NCI-H1694 treated with DMSO at 0.1 percent for 48 hours (cell line): Measurements from ENCODE around the gene SMC3.
"Not testable (repeated sequence)": the region's sequence is repeated elsewhere in the genome, so short reads cannot be mapped to it uniquely, and the experiment has no call there.

ENCODE experiments used
- DNase-seq: peaks from one replicate; lab custom pipeline; 2025; lab: John Stamatoyannopoulos, UW

SMC3 gene

DNA sequence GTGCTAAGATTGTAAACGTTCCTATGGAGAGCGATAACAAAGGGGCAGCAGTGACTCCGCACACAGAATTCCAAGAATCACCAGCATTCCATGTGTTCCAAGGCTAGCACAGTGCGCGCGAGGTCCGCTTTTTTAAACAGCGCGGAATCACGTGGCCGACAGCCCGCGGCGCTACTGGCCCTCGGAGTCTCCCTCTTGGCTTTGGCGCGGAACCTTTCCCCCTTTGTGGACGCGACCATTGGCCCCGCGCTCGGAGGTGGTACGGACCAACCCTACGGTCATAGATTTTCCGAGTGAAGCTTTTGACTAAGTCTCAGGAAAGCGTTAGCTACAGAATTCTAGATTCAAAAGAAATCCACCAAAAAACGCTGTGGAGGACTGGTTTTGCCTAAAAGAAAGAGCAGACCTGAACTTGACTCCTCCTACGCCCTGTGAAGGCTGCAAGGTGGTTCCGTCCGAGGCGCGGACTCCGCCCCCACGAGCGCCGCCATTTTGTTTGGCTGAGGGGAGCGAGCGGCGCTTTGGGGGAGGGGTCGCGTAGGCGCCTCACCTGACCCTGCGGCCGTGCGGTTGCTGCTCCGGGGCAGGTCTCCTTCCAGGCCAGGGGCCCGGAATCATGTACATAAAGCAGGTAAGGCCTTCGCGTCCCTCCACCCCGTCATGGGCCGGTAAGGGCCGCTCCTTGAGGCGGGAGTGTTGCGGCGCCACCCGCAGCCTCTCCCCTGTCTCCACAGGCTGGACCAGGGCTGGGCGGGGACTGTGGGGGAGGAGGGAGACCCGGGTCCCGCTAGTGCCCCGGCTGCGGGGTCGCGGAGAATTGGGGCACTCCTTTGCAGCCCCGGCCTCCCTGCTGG lies at the start of gene SMC3:
TSS of gene SMC3 (plus strand) at position 495 of the 854 bp plus-strand sequence. CDS start at position 617, 122 bp downstream.
- DNase-seq, result peak; percentile 96

DNA sequence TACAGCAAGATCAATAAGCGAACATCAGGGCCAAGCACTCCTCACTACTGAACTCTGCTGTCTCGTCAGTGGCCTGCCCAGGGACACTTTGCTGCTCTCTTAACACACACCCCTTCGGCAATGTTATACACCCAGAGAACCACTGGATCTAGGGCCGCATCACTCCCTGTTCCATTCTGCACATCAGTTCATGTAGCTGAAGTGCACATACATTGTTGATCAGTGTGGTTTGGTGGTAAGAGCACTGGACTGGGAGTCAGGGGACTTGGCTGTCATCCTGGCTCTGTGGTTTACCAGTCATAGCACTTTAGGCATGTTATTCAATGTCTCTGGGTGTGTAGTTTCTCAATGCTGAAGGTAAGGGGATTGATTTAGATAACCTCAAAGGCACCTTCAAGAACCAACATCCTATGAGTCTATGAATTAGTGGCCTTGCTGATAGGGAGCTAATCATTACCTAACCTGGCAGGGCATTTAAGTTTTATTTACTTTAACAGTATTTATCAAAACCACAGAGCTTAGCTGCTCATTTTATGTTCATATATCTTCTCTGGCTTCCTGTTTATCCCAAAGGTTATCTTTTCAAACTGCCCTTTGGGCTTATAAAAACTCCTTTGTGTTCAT lies 45.0 kb upstream of the SMC3 start:
- no peak for DNase-seq

DNA sequence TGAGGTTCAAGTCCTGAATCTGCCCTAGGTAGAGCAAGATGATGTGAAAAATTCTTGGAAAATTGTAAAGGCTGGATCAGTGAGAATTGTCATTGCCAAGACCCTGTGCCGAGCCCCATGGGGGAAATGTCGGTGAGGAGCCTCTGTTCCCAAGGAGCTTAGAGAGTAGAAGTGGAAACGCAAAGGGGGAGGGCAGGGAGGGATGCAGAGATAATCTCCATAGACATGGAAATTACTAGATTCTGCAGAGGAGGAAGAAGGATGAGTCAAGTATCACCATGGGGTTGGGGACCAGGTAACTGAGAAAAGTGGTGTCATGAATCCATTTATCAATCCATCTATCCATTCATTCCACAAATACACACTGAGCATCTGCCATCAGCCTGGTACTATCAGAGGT lies 43.8 kb upstream of the SMC3 start:
- no peak for DNase-seq

DNA sequence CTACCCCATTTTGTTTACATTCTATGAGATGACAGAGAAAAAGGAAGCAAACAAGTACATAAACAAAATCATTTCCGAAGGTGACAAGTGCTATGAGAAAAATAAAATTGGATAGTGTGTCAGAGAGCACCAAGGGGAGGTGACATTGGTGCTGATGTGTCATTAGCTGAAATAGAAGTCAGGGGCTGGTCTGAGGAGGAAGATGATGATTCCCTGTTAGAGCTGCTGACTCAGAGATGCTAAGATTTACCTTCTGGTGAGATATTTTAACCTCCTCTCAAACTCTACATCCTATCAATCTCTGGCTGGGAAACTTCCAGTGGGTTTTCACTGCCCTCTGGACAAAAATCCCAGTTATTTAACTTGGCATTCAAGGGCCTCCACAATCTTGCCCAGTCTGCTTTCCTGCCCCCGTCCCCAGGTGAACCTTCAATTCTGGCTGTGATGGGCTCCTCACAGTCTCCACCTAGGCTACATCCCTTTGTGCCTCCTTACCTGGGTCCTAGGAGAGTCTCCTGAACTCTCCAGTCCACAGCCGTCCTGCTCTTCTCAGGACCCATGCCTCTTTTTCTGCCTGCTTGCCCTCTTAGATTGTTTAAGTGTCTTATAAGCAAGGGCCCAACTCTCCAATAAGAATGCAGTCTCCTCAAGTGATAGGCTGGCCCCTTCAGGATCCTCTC lies 43.2 kb upstream of the SMC3 start:
- DNase-seq, result no peak

DNA sequence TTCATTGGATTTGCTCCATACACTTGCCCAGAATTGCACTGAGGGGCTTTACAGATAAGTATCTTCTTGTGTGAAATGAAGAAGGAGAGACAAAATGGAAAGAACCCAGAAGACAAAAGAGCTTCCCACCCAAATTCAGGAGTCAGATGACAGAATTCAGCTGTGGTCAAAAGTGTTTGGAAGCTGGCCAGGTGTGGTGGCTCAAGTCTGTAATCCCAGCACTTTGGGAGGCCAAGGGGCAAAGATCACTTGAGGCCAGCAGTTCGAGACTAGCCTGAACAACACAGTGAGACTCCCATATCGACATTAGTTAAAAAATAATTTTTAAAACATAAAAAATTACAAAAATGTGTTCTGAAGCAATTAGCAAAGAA lies 42.6 kb upstream of the SMC3 start:
- no peak for DNase-seq

DNA sequence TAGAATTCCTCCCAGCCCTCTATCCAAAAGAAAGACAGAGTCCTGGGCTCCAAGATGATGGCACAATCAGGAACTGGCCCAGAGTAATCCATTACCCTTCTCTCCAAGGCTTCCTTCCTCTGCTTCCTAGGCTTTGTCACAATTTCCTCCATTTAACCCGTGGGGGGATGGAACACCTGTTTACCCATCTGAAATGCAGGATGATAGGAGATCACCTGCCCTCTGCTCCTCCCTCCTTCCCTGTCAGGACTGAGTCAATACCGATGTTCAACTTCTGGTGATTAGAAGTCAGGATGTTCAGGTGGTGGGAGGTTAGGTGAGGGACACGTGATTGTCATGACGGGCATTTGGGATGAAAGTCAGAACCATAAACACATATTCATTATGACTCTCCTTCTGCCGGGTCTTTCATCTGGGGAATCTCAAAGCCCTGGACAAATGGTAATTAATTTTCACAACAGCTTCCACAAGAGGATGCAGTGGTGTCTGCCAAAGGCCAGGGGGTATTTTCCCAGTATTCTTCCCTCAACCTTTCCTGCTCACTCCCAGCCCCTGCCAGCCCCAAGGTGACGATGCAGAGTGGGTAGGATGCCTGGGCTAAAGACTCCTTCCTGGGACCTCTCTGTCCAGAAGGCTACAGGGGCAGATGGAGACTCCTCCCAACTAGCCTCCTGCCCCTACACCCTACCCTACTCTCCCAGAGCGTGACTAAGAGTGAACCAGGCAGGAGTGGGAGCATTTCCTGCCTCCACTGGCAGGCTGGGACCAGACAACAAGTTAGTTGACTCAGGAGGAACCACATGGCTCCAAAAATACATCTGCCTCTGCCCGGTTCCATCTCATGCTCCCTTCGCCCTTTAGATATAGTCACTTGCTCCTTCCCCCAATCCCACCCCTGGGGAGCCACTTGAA lies 41.9 kb upstream of the SMC3 start:
- no peak for DNase-seq

DNA sequence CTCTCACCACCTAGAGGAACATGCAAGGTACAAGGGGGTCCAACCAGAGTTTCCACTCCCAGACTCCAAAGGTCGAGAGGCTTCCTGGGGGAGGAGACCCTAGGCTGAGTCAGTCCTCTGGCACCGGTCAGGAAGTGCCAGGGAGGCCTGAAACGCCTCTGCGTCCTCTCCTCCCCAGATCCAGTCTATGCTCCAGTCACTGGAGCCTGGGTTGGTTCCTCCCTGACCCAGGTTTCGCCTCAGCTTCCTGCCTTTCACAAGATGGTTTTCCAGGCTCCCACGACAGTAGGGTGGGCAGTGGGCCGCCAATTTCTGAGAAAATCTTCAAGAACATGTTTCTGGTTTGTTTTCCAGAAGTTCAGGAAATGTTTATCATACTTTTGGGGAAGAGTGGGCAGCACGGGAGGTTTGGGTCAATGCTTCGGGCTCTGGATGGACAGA lies 39.7 kb upstream of the SMC3 start:
- no peak for DNase-seq

DNA sequence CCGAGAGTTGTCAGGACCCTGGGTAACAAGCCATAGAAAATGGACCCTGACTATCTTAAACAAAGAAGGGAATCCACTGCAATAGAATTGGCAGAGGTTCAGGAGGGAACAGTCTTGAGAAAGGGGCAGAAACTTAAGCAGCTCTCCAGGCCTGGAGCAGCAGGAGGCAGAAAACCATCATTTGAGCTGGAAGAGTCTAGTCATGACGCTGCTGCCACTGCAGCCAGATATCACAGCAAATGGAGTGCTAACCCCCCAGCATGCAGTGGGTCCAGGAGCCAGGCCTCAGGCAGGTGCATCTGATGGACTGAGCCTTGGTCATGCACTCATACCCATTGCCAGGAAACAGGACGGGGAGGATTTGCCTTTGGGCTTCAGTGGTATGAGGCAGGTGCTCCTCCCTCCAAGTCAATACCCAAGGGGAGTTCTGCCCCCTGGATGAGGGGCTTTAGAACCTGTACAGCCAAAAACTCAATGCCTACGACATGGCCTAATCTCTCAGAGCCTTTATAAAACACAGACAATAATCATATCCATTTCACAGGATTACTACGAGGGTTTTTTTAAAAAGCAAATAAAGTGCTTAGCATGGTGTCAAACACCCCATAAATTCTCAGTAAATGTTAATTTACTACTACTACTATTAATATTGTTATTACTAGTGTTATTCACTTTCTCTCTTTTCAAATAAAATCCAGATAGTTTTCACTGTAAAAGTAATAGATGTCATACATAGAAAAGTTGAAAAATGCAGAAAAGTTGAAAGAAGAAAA lies 39.1 kb upstream of the SMC3 start:
- DNase-seq, result no peak

DNA sequence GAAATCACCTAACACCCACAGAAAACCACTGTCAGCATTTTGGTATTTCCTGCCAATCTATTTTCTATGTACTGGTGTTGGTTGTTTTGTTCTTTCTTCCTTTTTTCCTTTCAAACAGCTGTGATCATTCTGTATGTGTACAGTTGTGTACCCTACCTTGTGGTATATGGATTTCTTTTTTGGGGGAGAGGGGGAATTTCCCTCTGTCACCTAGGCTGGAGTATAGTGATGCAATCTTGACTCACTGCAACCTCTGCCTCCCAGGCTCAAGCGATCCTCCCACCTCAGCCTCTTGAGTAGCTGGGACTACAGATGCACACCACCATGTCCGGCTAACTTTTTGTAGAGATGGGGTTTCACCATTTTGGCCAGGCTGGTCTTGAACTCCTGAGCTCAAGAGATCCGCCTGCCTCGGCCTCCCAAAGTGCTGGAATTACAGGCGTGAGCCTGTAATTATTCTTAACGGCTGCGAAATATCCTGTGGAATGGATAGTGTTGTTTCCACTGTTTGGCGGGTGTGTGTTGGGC lies 38.4 kb upstream of the SMC3 start:
- DNase-seq, result not testable (repeated sequence)

DNA sequence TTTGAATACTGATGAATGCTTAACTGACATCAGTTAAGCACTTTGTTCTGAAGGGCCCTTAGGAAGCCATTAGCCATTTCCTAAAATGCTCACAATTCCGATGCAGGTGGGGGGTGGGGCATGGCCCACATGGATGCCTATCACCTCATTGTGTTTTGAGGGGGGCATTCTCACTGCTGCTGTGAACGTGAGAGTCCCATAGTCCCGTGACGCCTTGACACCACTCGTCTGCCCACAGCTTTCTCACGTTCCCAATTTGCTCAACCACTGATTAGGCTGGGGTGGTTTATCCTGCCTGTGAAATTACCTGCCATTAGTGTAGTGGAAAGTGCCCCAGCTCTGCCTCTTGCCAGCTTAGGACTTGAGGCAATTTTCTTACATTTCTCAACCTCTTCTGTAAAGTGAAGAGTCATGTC lies 37.9 kb upstream of the SMC3 start:
- DNase-seq, result no peak

DNA sequence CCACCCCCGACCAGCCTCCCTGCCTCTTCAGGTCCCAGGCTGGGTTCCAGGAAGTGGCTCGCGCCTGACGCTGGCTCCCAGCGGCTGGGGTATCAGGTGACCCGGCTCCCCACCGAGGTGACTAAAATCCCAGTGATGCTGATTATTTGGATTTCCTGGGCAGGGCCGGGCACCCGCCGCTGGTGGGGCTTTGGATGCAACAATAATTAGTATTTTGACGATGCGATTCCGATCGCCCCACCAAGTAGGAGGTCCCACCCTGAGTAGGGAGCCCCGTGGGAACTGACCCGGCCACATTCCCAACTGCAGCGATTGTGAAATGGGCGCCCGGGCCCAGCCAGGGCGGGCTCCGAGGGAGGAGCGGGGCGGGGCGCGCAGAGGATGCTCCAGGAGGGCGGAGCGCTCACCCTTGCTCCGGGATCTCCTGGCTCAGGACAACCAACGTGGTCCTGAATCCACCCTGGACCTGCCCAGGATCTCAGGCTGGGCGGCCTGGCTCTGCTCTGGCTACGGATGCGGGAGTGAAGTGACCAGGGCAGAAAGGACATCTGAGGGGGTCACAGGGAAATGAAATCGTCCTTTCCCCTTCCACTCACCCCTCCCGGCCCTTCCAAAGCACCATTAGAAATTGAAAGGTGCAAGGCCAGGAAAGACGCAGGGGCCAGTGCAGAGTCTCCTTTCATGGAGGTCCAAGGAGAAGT lies 37.2 kb upstream of the SMC3 start:
- DNase-seq, result no peak

DNA sequence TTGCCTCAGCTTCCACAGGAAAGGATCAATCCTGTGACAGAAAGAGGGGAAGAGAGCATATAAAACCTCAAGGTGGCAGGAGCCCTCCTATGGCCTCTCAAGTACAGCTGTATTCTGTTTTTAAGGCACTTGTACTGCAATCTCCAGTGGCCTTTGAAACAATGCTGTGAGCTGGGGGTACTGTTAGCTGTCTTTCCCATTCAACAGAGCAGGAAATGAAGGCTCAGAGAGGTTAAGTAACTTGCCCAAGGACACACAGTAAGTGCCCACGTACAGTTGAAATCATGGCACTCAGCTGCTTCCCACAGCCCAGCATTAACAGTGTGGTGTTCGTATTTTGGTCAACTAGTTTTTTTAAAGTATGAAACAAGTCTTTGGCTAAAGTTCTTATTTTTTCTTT lies 35.8 kb upstream of the SMC3 start:
- no peak for DNase-seq

DNA sequence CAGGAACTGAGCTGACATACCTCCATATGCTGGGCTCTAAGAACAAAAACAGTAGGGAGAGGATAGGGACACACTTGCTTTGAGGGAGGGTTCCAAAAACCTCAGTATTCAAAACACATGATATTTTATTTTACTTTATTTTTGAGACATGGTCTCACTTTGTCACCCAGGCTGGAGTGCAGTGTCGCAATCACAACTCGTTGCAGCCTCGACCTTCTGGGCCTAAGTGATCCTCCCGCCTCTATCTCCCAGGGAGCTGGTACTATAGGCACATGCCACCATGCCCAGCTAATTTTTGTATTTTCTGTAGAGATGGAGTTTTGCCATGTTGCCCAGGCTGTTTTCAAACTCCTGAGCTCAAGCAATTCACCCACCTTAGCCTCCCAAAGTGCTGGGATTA lies 34.9 kb upstream of the SMC3 start:
- not testable (repeated sequence) for DNase-seq

DNA sequence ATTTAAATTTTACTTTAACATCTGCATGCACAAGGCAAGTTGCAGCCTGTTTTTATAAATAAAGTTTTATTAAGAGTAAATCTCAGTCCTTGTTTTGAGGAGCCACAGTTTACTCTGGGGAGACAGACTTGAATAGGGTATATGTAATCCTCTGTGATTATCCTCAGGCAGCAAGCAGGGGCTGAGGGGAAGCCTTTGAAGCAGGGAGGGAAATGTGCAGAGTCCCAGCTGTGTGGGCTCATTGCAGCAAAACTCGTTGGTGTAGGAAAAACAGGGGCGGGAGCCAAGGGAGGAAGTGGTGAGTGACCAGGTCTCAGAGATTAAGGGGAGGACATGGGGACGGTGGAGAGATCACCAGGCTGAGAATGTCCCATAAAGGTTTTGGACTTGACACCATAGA lies 34.3 kb upstream of the SMC3 start:
- DNase-seq, result no peak

DNA sequence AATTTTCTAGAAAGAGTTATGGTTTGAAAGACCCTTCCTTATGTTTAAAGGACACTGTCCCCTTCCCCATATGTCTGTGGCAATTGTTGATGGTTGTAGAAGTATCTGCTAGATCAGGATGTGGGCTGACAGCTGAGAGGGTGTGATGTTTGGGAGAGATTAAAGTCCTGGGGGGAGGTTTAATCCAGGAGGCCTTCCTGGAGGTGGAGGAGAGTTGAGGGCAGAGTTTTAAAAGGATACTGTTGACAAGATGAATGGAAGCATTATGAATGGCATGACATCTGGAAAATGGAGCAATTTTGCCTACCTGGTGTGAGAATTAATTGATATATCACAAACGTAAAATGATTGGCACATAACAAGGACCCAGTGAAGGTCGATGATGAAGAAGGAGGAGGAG lies 32.9 kb upstream of the SMC3 start:
- DNase-seq, result no peak

DNA sequence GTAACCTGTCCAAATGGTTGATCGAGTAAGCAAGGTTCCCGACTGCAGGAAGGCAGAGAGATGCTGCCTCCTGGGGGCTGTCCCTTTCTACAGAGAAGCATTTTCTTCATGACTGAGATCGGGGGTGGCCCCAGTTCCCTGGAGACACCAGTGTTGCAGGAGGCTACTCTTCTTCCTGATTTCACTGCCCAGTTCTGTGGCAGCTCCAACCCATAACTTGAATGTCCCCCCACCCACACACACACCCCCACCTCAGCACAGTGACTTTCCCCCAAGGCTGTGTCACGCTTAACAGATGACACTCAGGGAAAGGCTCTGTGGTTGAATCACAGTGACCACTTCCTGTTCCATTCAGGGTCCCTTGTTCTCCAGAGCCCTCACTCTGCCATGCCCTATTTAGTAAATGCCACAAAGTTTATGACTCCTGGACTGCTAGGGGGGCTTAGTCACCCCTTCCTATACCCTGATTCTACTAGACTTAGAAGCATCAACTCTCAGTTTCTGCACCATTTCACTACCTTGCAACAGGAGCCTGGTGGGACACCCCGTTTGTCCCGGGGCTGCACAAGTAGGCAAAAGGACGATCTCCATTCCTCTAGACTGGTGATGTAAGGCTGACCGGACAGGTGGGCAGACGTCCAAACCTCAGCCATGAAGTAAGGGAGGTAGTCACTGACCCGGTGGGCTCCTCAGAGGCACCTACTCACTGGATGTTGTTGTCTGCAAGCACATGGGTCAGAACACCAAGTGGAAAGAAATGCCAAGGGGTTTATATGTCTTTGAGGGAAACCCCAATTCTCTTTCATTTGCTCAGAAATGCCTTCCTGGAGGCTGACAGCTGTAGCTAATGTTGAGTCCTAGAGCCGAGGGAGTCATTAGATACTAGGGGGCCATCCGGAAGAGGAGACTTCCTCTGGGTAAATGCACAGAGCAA lies 31.3 kb upstream of the SMC3 start:
- DNase-seq, result no peak

DNA sequence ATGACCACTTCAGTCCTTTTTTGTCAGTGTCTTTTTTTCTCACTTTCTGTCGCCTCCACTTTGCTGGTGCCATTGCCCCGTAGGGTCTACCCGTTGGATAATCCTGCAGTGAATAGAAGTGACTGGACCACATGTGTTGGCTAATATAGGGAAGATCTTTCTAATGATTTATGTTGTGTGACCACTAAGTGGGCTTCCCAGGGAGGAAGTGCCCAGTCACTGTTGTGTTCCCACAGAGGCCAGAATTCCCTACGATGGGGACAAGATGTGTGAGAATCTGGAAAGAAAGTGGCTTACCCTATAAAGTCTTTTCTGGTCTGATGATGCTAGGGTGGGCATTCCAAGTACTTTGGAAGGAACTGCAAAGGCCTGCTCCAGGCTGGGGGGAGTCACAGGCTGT lies 28.4 kb upstream of the SMC3 start:
- no peak for DNase-seq

DNA sequence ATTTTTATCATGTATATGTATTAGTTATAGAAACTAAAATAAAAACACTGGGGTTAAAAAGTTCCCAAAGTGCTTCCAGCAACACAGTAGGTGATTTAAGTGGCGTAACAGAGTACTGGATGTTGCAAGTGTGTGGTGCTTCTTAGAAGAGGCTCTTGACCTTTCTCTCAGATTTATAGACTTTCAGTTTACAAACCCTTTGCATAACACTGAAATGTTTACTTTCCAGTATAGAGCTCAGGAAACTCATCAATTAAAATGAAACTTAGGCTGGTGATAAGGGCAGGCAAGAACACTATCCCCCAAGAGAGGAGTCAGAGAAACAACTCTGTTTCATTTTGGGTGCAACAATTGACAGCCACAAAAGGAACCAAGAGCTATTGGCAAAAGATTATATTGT lies 27.5 kb upstream of the SMC3 start:
- DNase-seq, result no peak

DNA sequence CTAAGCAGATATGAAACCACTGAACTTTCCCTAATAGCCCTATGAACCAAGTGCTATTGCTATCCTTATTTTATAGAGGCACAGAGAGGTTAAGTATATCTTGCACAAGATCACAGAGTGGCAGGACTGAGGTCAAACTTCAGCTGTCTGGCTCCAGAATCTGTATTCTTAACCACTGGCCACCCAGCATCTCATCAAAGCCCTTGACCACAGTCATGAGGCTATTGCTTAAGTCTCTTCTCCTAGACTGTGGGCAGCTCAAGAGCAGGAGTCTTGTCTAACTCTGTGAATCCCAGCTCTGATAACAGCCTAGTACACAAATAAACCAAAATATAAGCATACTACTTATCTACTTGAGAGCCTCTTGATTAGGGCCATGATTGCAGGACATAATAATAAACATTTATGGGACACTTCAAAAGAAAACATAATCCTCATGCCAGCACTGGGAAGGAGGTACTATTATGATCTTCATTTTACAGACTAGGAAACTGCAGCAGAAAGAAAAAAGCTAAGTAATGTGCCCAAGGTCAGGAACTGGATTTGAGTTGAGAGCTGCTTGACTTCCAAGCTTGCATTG lies 22.4 kb upstream of the SMC3 start:
- DNase-seq, result no peak
